Spleen (tissue), 7 donors: ENCODE measurements around the gene PDE4D.

Experiments used
- POLR2AphosphoS5 ChIP-seq, 3 donors: sonication (generic); formaldehyde crosslinking; IDR thresholded peaks; one replicate each; pipeline ENCODE4 v1.5.1; 2017; ENCODE audit warnings: antibody characterized with exemption in 3 of 3
- TF ChIP-seq, protein P1 (sequence below), 11 experiments: fragments of 200-600 bp in 7 of 11; fragments of 450-650 bp in 4 of 11; sonication (generic) in 4 of 11; IDR thresholded peaks in 8 of 11; conservative IDR thresholded peaks in 3 of 11; 1 replicate in 7 of 11; 2 replicates in 4 of 11; pipeline versions ENCODE4 v1.4.0 to v1.8.0; 2016 to 2021; ENCODE audit warnings: antibody characterized with exemption in 11 of 11, inconsistent platforms in 4 of 11, mild to moderate bottlenecking in 1 of 11
- donor health status: DM: no; HTN: no; CAD: no; lungs with moderate emphysema.
- donor health status: DM: no; HTN: no; CAD: no.
- donor health status: DM: no; HTN: no; CAD: no.

DNA sequence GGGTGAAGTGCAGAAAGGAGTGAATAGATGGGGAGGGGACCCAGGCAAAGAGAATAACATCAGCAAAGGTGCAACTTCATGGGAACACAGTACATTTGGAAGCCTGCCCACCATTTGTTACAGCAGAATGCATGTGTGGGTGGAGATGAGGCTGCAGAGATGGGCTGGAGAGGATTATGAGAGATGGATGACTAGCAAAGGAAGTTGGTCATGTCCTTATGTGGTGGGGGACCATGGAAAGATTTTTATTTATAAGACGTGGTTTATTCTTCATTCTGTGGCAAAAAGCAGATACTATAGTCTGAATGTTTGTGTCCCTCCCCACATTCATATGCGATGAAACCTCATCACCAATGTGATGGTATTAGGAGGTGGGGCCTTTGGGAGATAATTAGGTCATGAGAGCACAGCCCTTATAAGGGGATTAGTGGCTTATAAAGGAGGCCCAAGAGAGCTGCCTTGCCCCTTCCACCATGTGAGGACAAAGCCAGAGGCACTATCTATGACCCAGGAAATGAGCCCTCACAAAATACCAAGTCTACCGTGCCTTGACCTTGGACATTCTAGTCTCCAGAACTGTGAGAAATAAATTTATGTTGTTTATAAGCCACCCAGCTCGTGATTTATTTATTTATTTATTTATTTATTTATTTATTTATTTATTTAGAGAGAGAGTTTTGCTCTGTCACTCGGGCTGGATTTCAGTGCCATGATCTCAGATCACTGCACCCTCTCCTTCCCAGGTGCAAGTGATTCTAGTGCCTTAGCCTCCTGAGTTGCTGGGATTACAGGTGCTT lies 827.0 kb downstream of the PDE4D start:
- TF ChIP-seq, protein P1, sequence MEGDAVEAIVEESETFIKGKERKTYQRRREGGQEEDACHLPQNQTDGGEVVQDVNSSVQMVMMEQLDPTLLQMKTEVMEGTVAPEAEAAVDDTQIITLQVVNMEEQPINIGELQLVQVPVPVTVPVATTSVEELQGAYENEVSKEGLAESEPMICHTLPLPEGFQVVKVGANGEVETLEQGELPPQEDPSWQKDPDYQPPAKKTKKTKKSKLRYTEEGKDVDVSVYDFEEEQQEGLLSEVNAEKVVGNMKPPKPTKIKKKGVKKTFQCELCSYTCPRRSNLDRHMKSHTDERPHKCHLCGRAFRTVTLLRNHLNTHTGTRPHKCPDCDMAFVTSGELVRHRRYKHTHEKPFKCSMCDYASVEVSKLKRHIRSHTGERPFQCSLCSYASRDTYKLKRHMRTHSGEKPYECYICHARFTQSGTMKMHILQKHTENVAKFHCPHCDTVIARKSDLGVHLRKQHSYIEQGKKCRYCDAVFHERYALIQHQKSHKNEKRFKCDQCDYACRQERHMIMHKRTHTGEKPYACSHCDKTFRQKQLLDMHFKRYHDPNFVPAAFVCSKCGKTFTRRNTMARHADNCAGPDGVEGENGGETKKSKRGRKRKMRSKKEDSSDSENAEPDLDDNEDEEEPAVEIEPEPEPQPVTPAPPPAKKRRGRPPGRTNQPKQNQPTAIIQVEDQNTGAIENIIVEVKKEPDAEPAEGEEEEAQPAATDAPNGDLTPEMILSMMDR (IDR thresholded peaks at IDR 0.05 in 8 of 11, conservative IDR thresholded peaks at IDR 0.05 in 3 of 11), result no peak
- TF ChIP-seq POLR2AphosphoS5 (IDR thresholded peaks at IDR 0.05), result no peak
